Activated CD4-positive, alpha-beta T cell treated with anti-CD3 and anti-CD28 coated beads, Interleukin-2, amount 10 ng/mL, durations not matched to agents 7 days and 5 days (primary cell): Measurements from ENCODE around the gene SKI. TPM values are rescaled to one million over a fixed set of nuclear protein-coding genes. Genes with fewer than 3 reads are reported as not detected.

Experiments used
- CTCF ChIA-PET: fragments of 350-600 bp; sonication (Branson Sonifier 250); formaldehyde crosslinking; loops from one replicate; lab custom pipeline; 2021; ENCODE audit warnings: antibody characterized with exemption; lab: Charles Lee
- POLR2A ChIA-PET: fragments of 350-600 bp; sonication (Branson Sonifier 250); formaldehyde crosslinking; loops from one replicate; lab custom pipeline; 2021; ENCODE audit warnings: antibody characterized with exemption; lab: Charles Lee
- DNase-seq: peaks from one replicate; pipeline ENCODE4 v3.0.0-alpha.2; 2020
- H3K27ac Mint-ChIP-seq: one replicate; pipeline ENCODE4 v1.8.0; 2021; ENCODE audit warnings: mild to moderate bottlenecking, moderate library complexity, mixed read lengths
- H3K27me3 Mint-ChIP-seq: one replicate; pipeline ENCODE4 v1.8.0; 2021; ENCODE audit warnings: mixed read lengths
- H3K36me3 Mint-ChIP-seq: one replicate; pipeline ENCODE4 v1.8.0; 2021; ENCODE audit warnings: low read depth, mixed read lengths
- H3K4me1 Mint-ChIP-seq: one replicate; pipeline ENCODE4 v1.8.0; 2021; ENCODE audit warnings: mixed read lengths
- H3K4me3 Mint-ChIP-seq: one replicate; pipeline ENCODE4 v1.8.0; 2021; ENCODE audit warnings: mild to moderate bottlenecking, moderate library complexity, mixed read lengths
- H3K9me3 Mint-ChIP-seq: one replicate; pipeline ENCODE4 v1.8.0; 2021; ENCODE audit warnings: mixed read lengths
- total RNA-seq, 2 experiments: library from RNA; stranded (reverse); gene quantifications; one replicate each; pipeline ENCODE4 v1.2.3, GENCODE V29; 2021

The SKI gene
- total RNA-seq, 2 experiments from 2014 or later, result 60.7 to 62.0 TPM

- H3K27me3 Mint-ChIP-seq, result no peaks in the 10 kb centered on the region
- ChIA-PET POLR2A (no interaction called here), CTCF (interaction anchor here (1.4 kb wide), 2 partner anchors 16 to 21 kb away, joined by 3 read pairs; no protein-coding TSS in a partner anchor)
- H3K9me3 Mint-ChIP-seq, result peaks cover 6% of the 10 kb centered on the region
- peaks cover 44% of the 10 kb centered on the region for H3K36me3 Mint-ChIP-seq
- peaks cover 29% of the 10 kb centered on the region for H3K4me1 Mint-ChIP-seq
- no peak overlapping the region for H3K27ac Mint-ChIP-seq
- DNase-seq, result no peak
- no peak overlapping the region for H3K4me3 Mint-ChIP-seq
These were observed 22.7 kb downstream of the SKI start for GRCh38 chr1:2250721-2251281.

GRCh38 chr1:2251363-2251762 lies 23.2 kb downstream of the SKI start:
- H3K36me3 Mint-ChIP-seq, result peaks cover 41% of the 10 kb centered on the region
- ChIA-PET POLR2A (no interaction called here), CTCF (interaction anchor here (1.1 to 1.4 kb wide), 2 partner anchors 9 to 22 kb away, joined by 3 read pairs; no protein-coding TSS in a partner anchor)
- H3K27me3 Mint-ChIP-seq, result no peaks in the 10 kb centered on the region
- no peak for DNase-seq
- peaks cover 23% of the 10 kb centered on the region for H3K4me1 Mint-ChIP-seq
- peaks cover 6% of the 10 kb centered on the region for H3K9me3 Mint-ChIP-seq
- H3K27ac Mint-ChIP-seq, result peak overlapping the region; percentile 19
- no peak overlapping the region for H3K4me3 Mint-ChIP-seq

- ChIA-PET CTCF (interaction anchor here (0.7 to 1.1 kb wide), 2 partner anchors 9 to 21 kb away, joined by 3 read pairs; no protein-coding TSS in a partner anchor), POLR2A (no interaction called here)
- Mint-ChIP-seq H3K4me3 (no peak overlapping the region), H3K36me3 (peaks cover 39% of the 10 kb centered on the region), H3K27me3 (no peaks in the 10 kb centered on the region), H3K9me3 (peaks cover 6% of the 10 kb centered on the region), H3K27ac (no peak overlapping the region), H3K4me1 (peaks cover 19% of the 10 kb centered on the region)
- no peak for DNase-seq
These were observed 23.7 kb downstream of the SKI start for GRCh38 chr1:2251786-2252185.

GRCh38 chr1:2252423-2252822 lies 24.3 kb downstream of the SKI start:
- Mint-ChIP-seq H3K27ac (peak overlapping the region; percentile 73), H3K27me3 (no peaks in the 10 kb centered on the region), H3K9me3 (peaks cover 10% of the 10 kb centered on the region), H3K4me3 (no peak overlapping the region), H3K4me1 (peaks cover 14% of the 10 kb centered on the region), H3K36me3 (peaks cover 41% of the 10 kb centered on the region)
- POLR2A ChIA-PET, result no interaction called here
- no peak for DNase-seq
- CTCF ChIA-PET, result interaction anchor here (0.7 to 1.1 kb wide), 2 partner anchors 10 to 22 kb away, joined by 3 read pairs; no protein-coding TSS in a partner anchor

GRCh38 chr1:2253036-2253796 lies 25.1 kb downstream of the SKI start:
- ChIA-PET CTCF (no interaction called here), POLR2A (no interaction called here)
- Mint-ChIP-seq H3K4me1 (peaks cover 20% of the 10 kb centered on the region), H3K4me3 (no peak overlapping the region), H3K27ac (peak overlapping the region; percentile 73), H3K9me3 (peaks cover 10% of the 10 kb centered on the region), H3K36me3 (peaks cover 47% of the 10 kb centered on the region), H3K27me3 (no peaks in the 10 kb centered on the region)
- DNase-seq, result no peak

GRCh38 chr1:2253797-2254480 lies 25.8 kb downstream of the SKI start:
- Mint-ChIP-seq H3K4me3 (peak overlapping the region; percentile 19), H3K4me1 (peaks cover 23% of the 10 kb centered on the region), H3K9me3 (peaks cover 10% of the 10 kb centered on the region), H3K36me3 (peaks cover 51% of the 10 kb centered on the region), H3K27ac (peak overlapping the region; percentile 73), H3K27me3 (no peaks in the 10 kb centered on the region)
- POLR2A ChIA-PET, result no interaction called here
- CTCF ChIA-PET, result no interaction called here
- no peak for DNase-seq

- H3K4me1 Mint-ChIP-seq, result peaks cover 34% of the 10 kb centered on the region
These were observed 26.9 kb downstream of the SKI start for GRCh38 chr1:2255047-2255419.

GRCh38 chr1:2255420-2256369 lies 27.6 kb downstream of the SKI start:
- peaks cover 12% of the 10 kb centered on the region for H3K9me3 Mint-ChIP-seq
- H3K27ac Mint-ChIP-seq, result no peak overlapping the region
- peaks cover 40% of the 10 kb centered on the region for H3K4me1 Mint-ChIP-seq
- DNase-seq, result peak; percentile 88
- peaks cover 54% of the 10 kb centered on the region for H3K36me3 Mint-ChIP-seq
- no peaks in the 10 kb centered on the region for H3K27me3 Mint-ChIP-seq
- ChIA-PET CTCF (interaction anchor here (0.7 to 1.8 kb wide), 8 partner anchors 10 to 126 kb away, joined by 3 to 14 read pairs (median 5); partner anchors contain the start of gene FAAP20), POLR2A (interaction anchor here (1.4 kb wide), 1 partner anchor 45 kb away, joined by 5 read pairs; no protein-coding TSS in a partner anchor)
- no peak overlapping the region for H3K4me3 Mint-ChIP-seq

More at GRCh38 chr1:2255047-2255419, 26.9 kb downstream of the SKI start:
- no peaks in the 10 kb centered on the region for H3K27me3 Mint-ChIP-seq
- no peak overlapping the region for H3K27ac Mint-ChIP-seq
- no peak for DNase-seq
- H3K9me3 Mint-ChIP-seq, result peaks cover 10% of the 10 kb centered on the region
- H3K36me3 Mint-ChIP-seq, result peaks cover 55% of the 10 kb centered on the region
- H3K4me3 Mint-ChIP-seq, result no peak overlapping the region
- POLR2A ChIA-PET, result interaction anchor here (1.4 kb wide), 1 partner anchor 46 kb away, joined by 5 read pairs; no protein-coding TSS in a partner anchor
- CTCF ChIA-PET, result interaction anchor here (1.3 to 1.8 kb wide), 4 partner anchors 11 to 127 kb away, joined by 3 to 14 read pairs (median 6); no protein-coding TSS in a partner anchor

- no peak for DNase-seq
- H3K4me1 Mint-ChIP-seq, result peaks cover 45% of the 10 kb centered on the region
- ChIA-PET CTCF (interaction anchor here (0.7 to 1.8 kb wide), 5 partner anchors 9 to 62 kb away, joined by 3 to 14 read pairs (median 5); partner anchors contain the start of gene FAAP20), POLR2A (no interaction called here)
- peak overlapping the region; percentile 34 for H3K4me3 Mint-ChIP-seq
- H3K9me3 Mint-ChIP-seq, result peaks cover 10% of the 10 kb centered on the region
- peaks cover 52% of the 10 kb centered on the region for H3K36me3 Mint-ChIP-seq
- no peak overlapping the region for H3K27ac Mint-ChIP-seq
- H3K27me3 Mint-ChIP-seq, result no peaks in the 10 kb centered on the region
These were observed 28.5 kb downstream of the SKI start for GRCh38 chr1:2256435-2257244.

- Mint-ChIP-seq H3K27me3 (no peaks in the 10 kb centered on the region), H3K9me3 (peaks cover 10% of the 10 kb centered on the region), H3K4me3 (peak overlapping the region; percentile 34), H3K27ac (no peak overlapping the region), H3K36me3 (peaks cover 46% of the 10 kb centered on the region), H3K4me1 (peaks cover 41% of the 10 kb centered on the region)
- ChIA-PET CTCF (interaction anchor here (1.8 kb wide), 1 partner anchor 55 kb away, joined by 5 read pairs; no protein-coding TSS in a partner anchor), POLR2A (no interaction called here)
- no peak for DNase-seq
These were observed 29.1 kb downstream of the SKI start for GRCh38 chr1:2257245-2257627.

- Mint-ChIP-seq H3K4me1 (peaks cover 37% of the 10 kb centered on the region), H3K36me3 (peaks cover 37% of the 10 kb centered on the region), H3K4me3 (no peak overlapping the region), H3K9me3 (peaks cover 6% of the 10 kb centered on the region), H3K27me3 (no peaks in the 10 kb centered on the region), H3K27ac (peak overlapping the region; percentile 73)
- ChIA-PET CTCF (interaction anchor here (0.7 to 1.5 kb wide), 2 partner anchors 31 to 1035 kb away, joined by 3 to 4 read pairs; no protein-coding TSS in a partner anchor), POLR2A (no interaction called here)
- no peak for DNase-seq
These were observed 30.1 kb downstream of the SKI start for GRCh38 chr1:2258122-2258681.
